K562 (cell line): Measurements from ENCODE around the gene LENG9.

Experiments used
- ARID4B ChIP-seq: sonication (generic); formaldehyde crosslinking; IDR thresholded peaks from 2 replicates; pipeline ENCODE4 v1.8.0; 2022; ENCODE audit warnings: mild to moderate bottlenecking, missing genetic modification reagents
- CTCF ChIP-seq, 3 experiments: IDR thresholded peaks in 2 of 3; conservative IDR thresholded peaks in 1 of 3; 2 replicates each; pipeline ENCODE4 v1.5.1; 2011 to 2012; ENCODE audit warnings: low read length in 3 of 3, mild to moderate bottlenecking in 3 of 3, control low read depth in 2 of 3, improper control_type of control experiment in 1 of 3, inconsistent platforms in 1 of 3, low read depth in 1 of 3, mixed read lengths in 1 of 3, moderate library complexity in 1 of 3; ENCODE audit not compliant: insufficient read depth in 2 of 3
- EZH2 ChIP-seq: IDR thresholded peaks from 2 replicates; pipeline ENCODE4 v1.6.1; 2012; ENCODE audit warnings: low read depth, mild to moderate bottlenecking, inconsistent platforms, low read length, borderline replicate concordance
- FOXA1 ChIP-seq: fragments of 450-650 bp; IDR thresholded peaks from 2 replicates; pipeline ENCODE4 v1.6.1; 2016; ENCODE audit warnings: mild to moderate bottlenecking, borderline replicate concordance
- FOXJ3 ChIP-seq: sonication (generic); formaldehyde crosslinking; IDR thresholded peaks from 2 replicates; pipeline ENCODE4 v1.4.0; 2020; ENCODE audit warnings: mild to moderate bottlenecking, missing genetic modification reagents
- HLTF ChIP-seq: fragments of 450-650 bp; IDR thresholded peaks from 2 replicates; pipeline ENCODE4 v1.6.1; 2016
- PRDM10 ChIP-seq: fragments of 450-650 bp; IDR thresholded peaks from 2 replicates; pipeline ENCODE4 v1.6.1; 2018; ENCODE audit not compliant: partially characterized antibody
- SIRT6 ChIP-seq: IDR thresholded peaks from one replicate; pipeline ENCODE4 v1.6.1; 2012; ENCODE audit warnings: low read depth, mild to moderate bottlenecking, control low read depth, inconsistent platforms, low read length, moderate library complexity
- SMAD3 ChIP-seq: fragments of 450-650 bp; formaldehyde crosslinking; conservative IDR thresholded peaks from 2 replicates; pipeline ENCODE4 v1.4.0; 2020; ENCODE audit warnings: mild to moderate bottlenecking
- SMARCE1 ChIP-seq: fragments of 450-650 bp; IDR thresholded peaks from 2 replicates; pipeline ENCODE4 v1.7.1; 2016; ENCODE audit warnings: mild to moderate bottlenecking
- ZBTB12 ChIP-seq: fragments of 250-450 bp; sonication (Bioruptor Pico); IDR thresholded peaks from 2 replicates; pipeline ENCODE4 v1.4.0; 2020
- ZNF512 ChIP-seq: IDR thresholded peaks from 2 replicates; pipeline ENCODE4 v1.6.1; 2016; ENCODE audit warnings: missing genetic modification characterization, missing compliant biosample characterization

GRCh38 chr19:54434873-54435214, 28.7 kb downstream of the LENG9 start:
- TF ChIP-seq SMAD3 (CRISPR knock-in tag) (no peak), FOXJ3 (no peak), SIRT6 (no peak), ARID4B (no peak), ZNF512 (tag) (no peak), HLTF (no peak), PRDM10 (no peak), FOXA1 (no peak), EZH2 (no peak), SMARCE1 (no peak), CTCF (IDR thresholded peaks at IDR 0.05 in 2 of 3, conservative IDR thresholded peaks at IDR 0.05 in 1 of 3; ENCODE audit: insufficient read depth in 2 of 3, low read depth in 1 of 3, low read length in 3 of 3) (no peak), ZBTB12 (CRISPR knock-in tag) (no peak)
